Endothelial cell of umbilical vein (primary cell): ENCODE measurements around the gene TRANK1. TPM values are rescaled to one million over a fixed set of nuclear protein-coding genes. Genes with fewer than 3 reads are reported as not detected.

Source experiments
- BruUV-seq: library from RNA; stranded (reverse); fragments of 400-500 nt; replicated peaks from 2 replicates; lab custom pipeline; 2021; lab: Mats Ljungman, UMichigan
- CTCF ChIA-PET: fragments of 300-600, 350-600 bp; sonication (Branson Sonifier 250); formaldehyde crosslinking; loops from one replicate; lab custom pipeline; 2021; ENCODE audit warnings: antibody characterized with exemption, inconsistent platforms; lab: Charles Lee
- POLR2A ChIA-PET: fragments of 300-600, 350-600 bp; sonication (Branson Sonifier 250); formaldehyde crosslinking; loops from one replicate; lab custom pipeline; 2021; ENCODE audit warnings: antibody characterized with exemption, inconsistent platforms; lab: Charles Lee
- DNase-seq: peaks from one replicate; pipeline ENCODE4 v3.0.0-alpha.2; 2011; ENCODE audit warnings: low read depth, low spot score
- FAIRE-seq: peaks from 2 replicates; lab custom pipeline; 2011; peaks lifted over from hg19 to GRCh38; lab: Jason Lieb, UNC
- H2AFZ ChIP-seq: 2 replicates; pipeline ENCODE4 v1.6.0; 2012; ENCODE audit warnings: low read depth, low read length, control low read depth, inconsistent platforms
- H3K27ac ChIP-seq: 2 replicates; pipeline ENCODE4 v1.5.1; 2011; ENCODE audit warnings: low read depth, mild to moderate bottlenecking, control low read depth, low read length, moderate library complexity; ENCODE audit not compliant: insufficient read depth
- H3K27me3 ChIP-seq, 2 experiments: 2 replicates each; pipeline versions ENCODE4 v1.6.0 to v1.6.1; 2011; ENCODE audit warnings: low read length in 2 of 2, mixed read lengths in 1 of 2; ENCODE audit not compliant: control insufficient read depth in 2 of 2, insufficient read depth in 2 of 2
- H3K36me3 ChIP-seq, 2 experiments: 2 replicates in 1 of 2; 3 replicates in 1 of 2; pipeline ENCODE4 v1.5.1; 2011; ENCODE audit warnings: low read length in 2 of 2, mild to moderate bottlenecking in 1 of 2, moderate library complexity in 1 of 2; ENCODE audit not compliant: control insufficient read depth in 2 of 2, insufficient read depth in 2 of 2; ENCODE audit errors: extremely low read depth in 1 of 2
- H3K4me1 ChIP-seq: 3 replicates; pipeline ENCODE4 v1.5.1; 2011; ENCODE audit warnings: mild to moderate bottlenecking, low read length; ENCODE audit not compliant: control insufficient read depth, insufficient read depth; ENCODE audit errors: extremely low read depth
- H3K4me2 ChIP-seq: 2 replicates; pipeline ENCODE4 v1.6.1; 2011; ENCODE audit warnings: low read length, control low read depth, mixed read lengths; ENCODE audit not compliant: insufficient read depth
- H3K4me3 ChIP-seq, 3 experiments: fragments of 200-600 bp in 1 of 3; sonication (generic), shearing (Covaris generic) in 1 of 3; replicated peaks in 1 of 3; 2 replicates each; pipeline ENCODE4 v1.5.1; 2011 to 2016; ENCODE audit warnings: control low read depth in 3 of 3, low read length in 3 of 3, mild to moderate bottlenecking in 2 of 3, inconsistent platforms in 1 of 3, low read depth in 1 of 3, moderate library complexity in 1 of 3; ENCODE audit not compliant: insufficient read depth in 1 of 3
- H3K79me2 ChIP-seq: 2 replicates; pipeline ENCODE4 v1.6.0; 2012; ENCODE audit warnings: low read length, inconsistent platforms; ENCODE audit not compliant: control insufficient read depth, insufficient read depth
- H3K9ac ChIP-seq: replicated peaks from 2 replicates; pipeline ENCODE3; 2011; ENCODE audit warnings: low read length, control low read depth; ENCODE audit not compliant: insufficient read depth; ENCODE audit errors: extremely low read depth
- H3K9me1 ChIP-seq: replicated peaks from 3 replicates; pipeline ENCODE4 v1.6.0; 2011; ENCODE audit warnings: mild to moderate bottlenecking, low read length; ENCODE audit not compliant: control insufficient read depth, insufficient read depth; ENCODE audit errors: extremely low read depth
- H3K9me3 ChIP-seq: replicated peaks from 2 replicates; pipeline ENCODE4 v1.5.1; 2012; ENCODE audit warnings: low read length, inconsistent platforms; ENCODE audit not compliant: control insufficient read depth, insufficient read depth
- H4K20me1 ChIP-seq: replicated peaks from 2 replicates; pipeline ENCODE3; 2011; ENCODE audit warnings: mild to moderate bottlenecking, low read length; ENCODE audit not compliant: control insufficient read depth, insufficient read depth; ENCODE audit errors: extremely low read depth
- CTCF ChIP-seq, 2 donors: IDR thresholded peaks; 1 replicate in 1 of 2; 2 replicates in 1 of 2; pipeline ENCODE4 v1.5.1; 2011; ENCODE audit warnings: low read length in 2 of 2, mild to moderate bottlenecking in 2 of 2, moderate library complexity in 2 of 2, control low read depth in 1 of 2, inconsistent platforms in 1 of 2, low read depth in 1 of 2; ENCODE audit not compliant: insufficient read depth in 1 of 2; ENCODE audit errors: extremely low read depth in 1 of 2
- EZH2 ChIP-seq: IDR thresholded peaks from 2 replicates; pipeline ENCODE4 v1.6.1; 2012; ENCODE audit warnings: borderline replicate concordance, low read depth, mild to moderate bottlenecking, moderate library complexity, low read length, inconsistent platforms; ENCODE audit not compliant: severe bottlenecking
- FOS ChIP-seq: IDR thresholded peaks from 2 replicates; pipeline ENCODE4 v1.6.1; 2011; ENCODE audit warnings: mild to moderate bottlenecking, low read length, moderate library complexity, borderline replicate concordance; ENCODE audit not compliant: insufficient read depth
- GATA2 ChIP-seq: IDR thresholded peaks from 2 replicates; pipeline ENCODE4 v1.7.0; 2011; ENCODE audit warnings: low read depth, mild to moderate bottlenecking, moderate library complexity, mixed read lengths, low read length; ENCODE audit not compliant: insufficient read length, insufficient read depth
- JUN ChIP-seq: IDR thresholded peaks from 2 replicates; pipeline ENCODE4 v1.6.1; 2011; ENCODE audit warnings: borderline replicate concordance, low read depth; ENCODE audit not compliant: insufficient read length, insufficient read depth
- MAX ChIP-seq: IDR thresholded peaks from 2 replicates; pipeline ENCODE4 v1.6.1; 2011; ENCODE audit not compliant: insufficient read depth, insufficient read length
- MYC ChIP-seq: IDR thresholded peaks from one replicate; pipeline ENCODE4 v1.6.1; 2011; ENCODE audit warnings: mild to moderate bottlenecking, low read depth, low read length
- POLR2A ChIP-seq: IDR thresholded peaks from 2 replicates; pipeline ENCODE4 v1.6.1; 2012; ENCODE audit warnings: low read depth, mild to moderate bottlenecking, control low read depth, low read length
- POLR2AphosphoS5 ChIP-seq: IDR thresholded peaks from 2 replicates; pipeline ENCODE4 v1.6.1; 2012; ENCODE audit warnings: low read depth, mild to moderate bottlenecking, control low read depth, low read length, moderate library complexity; ENCODE audit not compliant: insufficient read depth
- dilution Hi-C: fragments of 300-500 bp; cut with MboI; formaldehyde crosslinking; loops from one replicate; pipeline ENCODE4 v1.15.0; 2019; ENCODE audit warnings: low sequenced_read_pairs; ENCODE audit not compliant: extremely low pct_ligation_motif_present
- intact Hi-C: fragments of 100-400 bp; cut with micrococcal nuclease; formaldehyde crosslinking; loops from one replicate; pipeline ENCODE4 v1.10.0; 2022
- polyA plus RNA-seq, 4 experiments: library from polyadenylated mRNA; depleted of rRNA in 3 of 4; stranded (reverse) in 3 of 4; unstranded in 1 of 4; fragments of >200 nt; gene quantifications; 2 replicates each; pipeline versions ENCODE4 v1.2.1 to v1.2.3, GENCODE V29; 2011 to 2012; ENCODE audit warnings: missing spikeins in 1 of 4
- total RNA-seq: library from RNA; stranded (reverse); gene quantifications from 2 replicates; pipeline ENCODE4 v1.2.3, GENCODE V29; 2021

The TRANK1 gene
- total and polyA plus RNA-seq, 2 donors (not counting 3 experiments of a cell fraction or from before 2014, with no cell fraction given), result 4.6 to 14.4 TPM

DNA sequence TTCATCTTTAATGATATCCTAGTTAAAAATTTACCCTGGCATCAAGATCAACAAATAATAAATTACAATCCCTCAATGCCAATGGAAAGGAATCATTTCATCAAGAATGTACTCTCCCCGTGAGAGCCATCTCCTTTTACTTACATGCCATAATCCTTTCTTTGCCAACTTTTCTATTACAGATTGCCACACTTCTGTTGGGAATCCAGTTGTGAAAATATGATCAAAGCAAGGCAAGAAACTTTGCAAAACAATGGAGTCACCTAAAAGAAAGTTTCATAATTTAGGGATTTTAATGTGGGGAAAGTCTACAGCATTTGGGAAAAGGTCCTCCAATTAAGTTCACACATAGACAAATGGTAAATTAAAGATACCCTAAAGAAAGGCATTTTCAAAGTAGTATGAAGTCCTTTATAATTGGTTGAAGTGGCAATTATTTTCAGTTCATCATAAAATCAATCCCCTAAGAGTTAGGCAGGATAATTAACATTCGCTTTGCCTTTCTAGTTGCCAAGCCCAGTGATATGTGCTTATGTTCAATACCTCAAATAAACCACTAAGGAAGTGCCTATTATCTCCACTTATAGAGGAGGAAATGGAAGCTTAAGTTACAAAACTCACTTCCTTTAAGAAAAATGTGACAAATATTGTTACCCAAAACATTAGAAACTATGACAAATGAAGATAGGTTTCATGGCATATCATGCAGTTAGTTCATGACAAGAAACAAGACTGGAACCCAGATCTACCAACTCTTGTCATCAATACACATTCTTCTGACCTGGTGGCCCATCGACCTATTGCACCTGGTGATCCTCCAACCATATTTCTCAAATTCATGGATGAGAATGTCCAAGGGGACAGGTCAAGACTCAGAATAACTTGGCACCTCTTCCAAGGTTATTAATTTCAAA, 49.1 kb downstream of the TRANK1 start:
- H3K27ac ChIP-seq, result no peak overlapping the region
- no peaks in the 10 kb centered on the region for H3K36me3 ChIP-seq
- H3K79me2 ChIP-seq, result no peaks in the 10 kb centered on the region
- dilution Hi-C loops (no loop called here), intact Hi-C loops (no loop called here)
- no peak for TF ChIP-seq FOS
- TF ChIP-seq CTCF (IDR thresholded peaks at IDR 0.05; ENCODE audit: extremely low read depth in 1 of 2, insufficient read depth in 1 of 2, low read depth in 1 of 2, low read length in 2 of 2), result no peak
- no peak for TF ChIP-seq POLR2A
- no peaks in the 10 kb centered on the region for H3K27me3 ChIP-seq
- no peak for DNase-seq
- no peak overlapping the region for H3K4me2 ChIP-seq
- peaks cover 9% of the 10 kb centered on the region for H3K4me1 ChIP-seq
- H3K9ac ChIP-seq, result no peak overlapping the region
- no peak overlapping the region for H3K4me3 ChIP-seq
- H3K9me1 ChIP-seq, result no peaks in the 10 kb centered on the region
- H2AFZ ChIP-seq, result no peak overlapping the region
- POLR2A ChIA-PET, result no interaction called here
- CTCF ChIA-PET, result no interaction called here
- no peaks in the 10 kb centered on the region for H3K9me3 ChIP-seq
- FAIRE-seq, result no peak
- no peaks in the 10 kb centered on the region for H4K20me1 ChIP-seq
- no TSS peak for BruUV-seq

DNA sequence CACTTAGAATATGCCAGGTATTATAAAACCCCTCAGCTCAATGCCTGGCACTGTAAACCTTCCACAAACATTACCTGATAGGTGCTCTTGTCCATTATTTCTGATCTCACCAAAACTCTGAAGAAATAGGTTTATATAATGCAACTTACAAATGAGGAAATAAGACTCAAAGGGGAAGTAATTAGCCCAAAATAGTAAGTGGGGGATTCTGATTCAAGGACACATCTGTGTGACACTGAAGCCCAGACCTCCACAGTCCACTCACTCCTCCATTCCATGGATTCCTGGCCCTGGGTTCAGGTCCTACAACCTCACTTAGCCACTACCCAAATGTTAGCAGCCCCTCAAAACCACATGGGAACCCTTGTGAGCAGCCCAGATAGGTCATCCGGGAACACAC, 49.9 kb downstream of the TRANK1 start:
- CTCF ChIA-PET, result no interaction called here
- no peaks in the 10 kb centered on the region for H3K79me2 ChIP-seq

More for the DNA sequence above, 49.9 kb downstream of the TRANK1 start:
- no peak overlapping the region for H3K27ac ChIP-seq
- H3K9ac ChIP-seq, result no peak overlapping the region
- no peak for TF ChIP-seq MAX
- no peak for TF ChIP-seq GATA2
- TF ChIP-seq FOS, result no peak
- TF ChIP-seq MYC, result no peak
- no peak for TF ChIP-seq JUN
- TF ChIP-seq POLR2AphosphoS5, result no peak
- TF ChIP-seq EZH2, result no peak
- TF ChIP-seq POLR2A, result no peak
- no peak for TF ChIP-seq CTCF (IDR thresholded peaks at IDR 0.05; ENCODE audit: extremely low read depth in 1 of 2, insufficient read depth in 1 of 2, low read depth in 1 of 2, low read length in 2 of 2)
- no peak overlapping the region for H3K4me2 ChIP-seq
- H3K9me3 ChIP-seq, result no peaks in the 10 kb centered on the region
- BruUV-seq, result no TSS peak
- no peak for FAIRE-seq
- no peaks in the 10 kb centered on the region for H4K20me1 ChIP-seq
- no peaks in the 10 kb centered on the region for H3K36me3 ChIP-seq
- intact Hi-C loops, result no loop called here
- H3K4me1 ChIP-seq, result peaks cover 9% of the 10 kb centered on the region
- no peak overlapping the region for H3K4me3 ChIP-seq
- no peaks in the 10 kb centered on the region for H3K27me3 ChIP-seq
- DNase-seq, result no peak
- POLR2A ChIA-PET, result no interaction called here
- dilution Hi-C loops, result no loop called here
- H2AFZ ChIP-seq, result no peak overlapping the region
- no peaks in the 10 kb centered on the region for H3K9me1 ChIP-seq
